ENCODE measurements around the gene TOP1. TPM values are rescaled to one million over a fixed set of nuclear protein-coding genes. Genes with fewer than 3 reads are reported as not detected.

TOP1 gene
- total RNA-seq, 1 donor from 2014 or later, result 72.7 TPM

DNA sequence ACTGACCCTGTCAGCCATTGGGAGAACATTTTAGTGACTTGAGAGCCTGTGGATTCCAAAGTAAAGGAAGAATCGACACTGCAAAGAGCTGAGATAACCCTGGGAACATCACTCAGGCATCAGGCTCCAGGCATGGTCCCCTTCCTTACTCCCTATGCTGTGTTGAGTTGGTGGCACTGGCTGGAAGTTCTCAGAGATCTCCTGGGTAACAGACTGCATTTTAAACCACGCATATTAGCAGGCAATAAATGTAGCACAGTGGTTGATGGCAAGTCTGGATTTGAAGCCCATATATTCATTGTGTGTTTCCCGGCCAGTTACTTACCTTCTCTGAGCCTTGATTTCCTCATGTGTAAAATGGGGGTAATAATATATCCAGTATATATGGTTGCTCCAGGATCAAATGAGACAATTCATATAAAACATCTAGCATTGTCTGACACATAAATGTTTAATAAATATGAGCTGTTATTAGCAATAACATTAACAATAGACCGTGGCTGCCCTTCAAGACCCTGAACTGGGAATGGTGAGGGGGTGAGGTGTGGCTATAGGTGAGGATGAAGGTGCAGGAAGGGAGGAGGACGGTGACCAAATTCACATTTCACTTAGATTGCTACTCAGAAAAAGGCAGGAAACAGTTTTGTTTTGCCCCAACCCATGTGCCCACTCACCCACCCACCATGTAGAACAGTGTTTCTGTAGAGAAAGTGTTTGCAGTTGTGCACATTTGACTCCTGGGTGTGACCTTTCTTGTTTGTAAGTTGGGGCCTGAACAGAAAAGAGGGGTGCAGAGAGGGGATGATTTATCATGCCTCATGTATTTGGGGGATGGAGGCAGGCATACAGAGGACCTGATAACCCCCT, 110.8 kb downstream of the TOP1 start:
- H3K4me1 Mint-ChIP-seq (ENCODE audit: unreplicated experiment), result peaks cover 71% of the 10 kb centered on the region
- H3K27me3 Mint-ChIP-seq (ENCODE audit: unreplicated experiment), result peaks cover 22% of the 10 kb centered on the region
- no peak for DNase-seq (ENCODE audit: low spot score)
- peaks cover 56% of the 10 kb centered on the region for H3K36me3 Mint-ChIP-seq (ENCODE audit: low read depth, unreplicated experiment)
- no peak for TF ChIP-seq CTCF (IDR thresholded peaks at IDR 0.05; ENCODE audit: unreplicated experiment)
- H3K9me3 Mint-ChIP-seq (ENCODE audit: unreplicated experiment), result no peaks in the 10 kb centered on the region
- H3K4me3 Mint-ChIP-seq (ENCODE audit: unreplicated experiment), result peak overlapping the region; percentile 97
- H3K27ac Mint-ChIP-seq (ENCODE audit: unreplicated experiment), result peak overlapping the region; percentile 96

DNA sequence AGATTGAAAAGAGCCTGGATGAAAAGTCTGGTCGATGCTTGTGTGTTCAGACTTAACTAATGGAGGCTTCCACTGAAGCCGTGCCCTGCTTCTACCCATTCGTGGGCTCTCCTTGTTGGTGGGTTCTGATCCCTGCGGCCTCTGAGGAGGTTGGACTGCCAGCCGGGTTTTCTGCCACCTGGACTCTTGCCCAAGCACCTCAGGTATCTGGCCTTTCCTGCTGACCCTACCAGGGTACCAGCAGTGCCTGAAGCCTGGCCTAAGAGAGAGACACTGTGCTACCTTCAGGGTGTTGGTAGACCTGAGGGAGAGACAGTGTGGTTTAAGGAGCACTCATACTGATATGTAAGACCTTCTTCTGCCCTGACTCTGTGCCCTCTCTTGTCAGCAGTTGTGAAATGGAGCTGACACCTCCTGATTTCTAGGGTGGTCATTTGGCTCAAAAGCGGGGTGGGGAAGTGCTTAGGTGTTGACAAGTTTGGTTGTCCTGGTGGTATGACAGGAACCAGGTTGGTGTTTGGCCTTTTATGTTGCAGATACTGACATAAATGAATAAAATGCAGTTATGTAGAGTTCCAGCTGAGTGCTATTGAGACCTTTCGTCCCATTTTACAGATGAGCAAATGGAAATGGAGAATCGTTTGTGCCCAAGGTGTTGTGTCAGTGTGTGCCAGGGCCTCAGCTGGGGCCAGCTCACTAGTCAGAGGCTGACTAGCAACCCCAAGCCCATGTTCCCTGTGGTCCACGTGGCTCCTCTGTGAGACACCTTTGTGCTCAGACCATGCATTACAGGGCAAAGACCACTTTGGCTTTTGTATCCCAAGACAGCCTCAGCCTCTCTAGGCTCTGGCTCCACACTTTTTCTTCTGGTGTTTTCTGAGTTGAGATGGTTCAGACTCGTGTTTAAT, 111.9 kb downstream of the TOP1 start:
- Mint-ChIP-seq H3K4me3 (ENCODE audit: unreplicated experiment) (peak overlapping the region; percentile 97), H3K36me3 (ENCODE audit: low read depth, unreplicated experiment) (peaks cover 65% of the 10 kb centered on the region), H3K27me3 (ENCODE audit: unreplicated experiment) (peaks cover 22% of the 10 kb centered on the region), H3K9me3 (ENCODE audit: unreplicated experiment) (no peaks in the 10 kb centered on the region), H3K4me1 (ENCODE audit: unreplicated experiment) (peaks cover 81% of the 10 kb centered on the region), H3K27ac (ENCODE audit: unreplicated experiment) (peak overlapping the region; percentile 96)
- no peak for TF ChIP-seq CTCF (IDR thresholded peaks at IDR 0.05; ENCODE audit: unreplicated experiment)
- DNase-seq (ENCODE audit: low spot score), result no peak

DNA sequence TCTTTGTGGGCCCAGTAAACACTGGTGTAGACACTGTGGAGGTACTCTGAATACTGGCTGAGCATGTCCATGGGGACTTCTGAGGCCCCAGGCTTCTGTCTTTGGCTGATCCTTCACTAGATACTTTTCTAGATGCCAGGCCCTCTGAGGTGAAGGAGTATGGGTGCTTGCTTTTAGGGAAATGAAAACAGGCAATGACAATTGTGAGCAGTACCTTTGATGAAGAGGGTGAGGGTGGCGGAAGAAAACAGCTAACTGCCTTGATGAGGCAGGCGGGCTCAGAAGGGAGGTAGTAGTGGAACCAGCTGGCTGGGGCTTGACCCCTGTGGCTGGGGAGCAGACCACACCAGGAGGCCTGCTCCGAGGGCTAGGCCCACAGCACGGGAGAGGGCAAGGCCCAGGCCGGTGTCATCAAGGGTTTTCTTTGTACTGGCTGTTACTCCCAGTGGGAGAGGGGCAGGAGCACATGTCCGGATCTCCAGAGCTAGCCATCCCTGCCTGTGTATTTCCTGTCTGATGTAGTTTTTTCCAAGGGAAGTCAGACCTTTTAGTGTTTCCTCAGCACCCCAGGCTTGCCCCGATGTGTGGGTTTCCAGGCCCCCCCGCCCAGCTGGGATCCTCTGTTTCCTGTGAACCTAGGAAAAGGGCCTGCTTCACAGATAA, 112.7 kb downstream of the TOP1 start:
- no peak for TF ChIP-seq CTCF (IDR thresholded peaks at IDR 0.05; ENCODE audit: unreplicated experiment)
- H3K9me3 Mint-ChIP-seq (ENCODE audit: unreplicated experiment), result no peaks in the 10 kb centered on the region
- H3K27me3 Mint-ChIP-seq (ENCODE audit: unreplicated experiment), result peaks cover 16% of the 10 kb centered on the region
- peaks cover 81% of the 10 kb centered on the region for H3K4me1 Mint-ChIP-seq (ENCODE audit: unreplicated experiment)
- peaks cover 62% of the 10 kb centered on the region for H3K36me3 Mint-ChIP-seq (ENCODE audit: low read depth, unreplicated experiment)
- H3K27ac Mint-ChIP-seq (ENCODE audit: unreplicated experiment), result peak overlapping the region; percentile 96
- DNase-seq (ENCODE audit: low spot score), result peak; percentile 63
- H3K4me3 Mint-ChIP-seq (ENCODE audit: unreplicated experiment), result peak overlapping the region; percentile 97

DNA sequence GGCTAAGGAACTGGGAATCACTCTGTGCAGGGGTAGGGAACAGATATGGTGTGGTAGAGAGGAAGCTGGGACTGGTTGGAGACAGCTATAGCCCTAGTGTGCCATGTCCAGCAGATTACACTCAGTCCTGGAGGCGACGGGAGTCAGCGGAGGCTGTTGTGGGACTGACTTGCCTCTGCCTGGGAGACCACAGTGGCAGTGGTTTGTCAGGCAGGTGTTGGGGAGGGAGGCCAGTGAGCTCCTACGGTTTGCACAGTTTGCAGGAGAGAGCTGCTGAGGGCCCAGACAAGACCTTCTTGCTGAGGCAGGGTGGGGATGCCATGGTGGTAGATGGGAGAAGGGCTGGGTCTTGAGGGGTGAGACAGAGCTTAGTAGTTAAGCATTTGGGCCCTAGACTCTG, 113.6 kb downstream of the TOP1 start:
- H3K4me3 Mint-ChIP-seq (ENCODE audit: unreplicated experiment), result peak overlapping the region; percentile 50
- TF ChIP-seq CTCF (IDR thresholded peaks at IDR 0.05; ENCODE audit: unreplicated experiment), result no peak
- H3K9me3 Mint-ChIP-seq (ENCODE audit: unreplicated experiment), result no peaks in the 10 kb centered on the region
- peak overlapping the region; percentile 96 for H3K27ac Mint-ChIP-seq (ENCODE audit: unreplicated experiment)
- peaks cover 17% of the 10 kb centered on the region for H3K27me3 Mint-ChIP-seq (ENCODE audit: unreplicated experiment)
- peaks cover 65% of the 10 kb centered on the region for H3K36me3 Mint-ChIP-seq (ENCODE audit: low read depth, unreplicated experiment)
- H3K4me1 Mint-ChIP-seq (ENCODE audit: unreplicated experiment), result peaks cover 89% of the 10 kb centered on the region
- DNase-seq (ENCODE audit: low spot score), result no peak
